MCF 10A (cell line): ENCODE results near the gene PIP5K1A. TPM values are rescaled to one million over a fixed set of nuclear protein-coding genes. Genes with fewer than 3 reads are reported as not detected.

Source experiments
- BruUV-seq: library from RNA; stranded (reverse); fragments of 400-500 nt; replicated peaks from 2 replicates; lab custom pipeline; 2021; lab: Mats Ljungman, UMichigan
- CTCF ChIA-PET: fragments of 300-600 bp; sonication (Branson Sonifier 250); formaldehyde crosslinking; extraction: SDS; loops from one replicate; lab custom pipeline; 2021; ENCODE audit warnings: antibody characterized with exemption, inconsistent platforms; lab: Yijun Ruan, JAX
- POLR2A ChIA-PET: fragments of 300-600, 350-650 bp; sonication (Branson Sonifier 250); formaldehyde crosslinking; extraction: SDS; loops from one replicate; lab custom pipeline; 2020; ENCODE audit warnings: antibody characterized with exemption, inconsistent platforms; lab: Yijun Ruan, JAX
- DNase-seq: peaks from one replicate; pipeline ENCODE4 v3.0.0-alpha.2; 2018; ENCODE audit not compliant: unreplicated experiment
- H3K27ac Mint-ChIP-seq: one replicate; pipeline ENCODE4 v1.8.0; 2022; ENCODE audit warnings: mild to moderate bottlenecking, low read depth, mixed read lengths; ENCODE audit not compliant: unreplicated experiment
- H3K27me3 Mint-ChIP-seq: one replicate; pipeline ENCODE4 v1.8.0; 2022; ENCODE audit warnings: mixed read lengths; ENCODE audit not compliant: insufficient read depth, unreplicated experiment
- H3K36me3 Mint-ChIP-seq: one replicate; pipeline ENCODE4 v1.8.0; 2022; ENCODE audit warnings: mild to moderate bottlenecking, moderate library complexity, mixed read lengths; ENCODE audit not compliant: insufficient read depth, unreplicated experiment
- H3K4me1 Mint-ChIP-seq: one replicate; pipeline ENCODE4 v1.8.0; 2022; ENCODE audit warnings: mixed read lengths; ENCODE audit not compliant: insufficient read depth, unreplicated experiment
- H3K4me3 Mint-ChIP-seq: one replicate; pipeline ENCODE4 v1.8.0; 2022; ENCODE audit warnings: mild to moderate bottlenecking, moderate library complexity, mixed read lengths; ENCODE audit not compliant: unreplicated experiment
- H3K9me3 Mint-ChIP-seq: one replicate; pipeline ENCODE4 v1.8.0; 2022; ENCODE audit warnings: mixed read lengths; ENCODE audit not compliant: unreplicated experiment
- intact Hi-C: fragments of 100-400 bp; cut with micrococcal nuclease; formaldehyde crosslinking; loops from 2 replicates; pipeline ENCODE4 v1.14.1; 2022
- total RNA-seq: library from RNA; stranded (reverse); gene quantifications from 2 replicates; pipeline ENCODE4 v1.2.3, GENCODE V29; 2022
- TF ChIP-seq, protein P1 (sequence below): fragments of 200-600 bp; IDR thresholded peaks from one replicate; pipeline ENCODE4 v1.8.0; 2022; ENCODE audit warnings: antibody characterized with exemption, mild to moderate bottlenecking; ENCODE audit not compliant: unreplicated experiment

PIP5K1A gene
- total RNA-seq, 1 experiment from 2014 or later = 163 TPM

DNA sequence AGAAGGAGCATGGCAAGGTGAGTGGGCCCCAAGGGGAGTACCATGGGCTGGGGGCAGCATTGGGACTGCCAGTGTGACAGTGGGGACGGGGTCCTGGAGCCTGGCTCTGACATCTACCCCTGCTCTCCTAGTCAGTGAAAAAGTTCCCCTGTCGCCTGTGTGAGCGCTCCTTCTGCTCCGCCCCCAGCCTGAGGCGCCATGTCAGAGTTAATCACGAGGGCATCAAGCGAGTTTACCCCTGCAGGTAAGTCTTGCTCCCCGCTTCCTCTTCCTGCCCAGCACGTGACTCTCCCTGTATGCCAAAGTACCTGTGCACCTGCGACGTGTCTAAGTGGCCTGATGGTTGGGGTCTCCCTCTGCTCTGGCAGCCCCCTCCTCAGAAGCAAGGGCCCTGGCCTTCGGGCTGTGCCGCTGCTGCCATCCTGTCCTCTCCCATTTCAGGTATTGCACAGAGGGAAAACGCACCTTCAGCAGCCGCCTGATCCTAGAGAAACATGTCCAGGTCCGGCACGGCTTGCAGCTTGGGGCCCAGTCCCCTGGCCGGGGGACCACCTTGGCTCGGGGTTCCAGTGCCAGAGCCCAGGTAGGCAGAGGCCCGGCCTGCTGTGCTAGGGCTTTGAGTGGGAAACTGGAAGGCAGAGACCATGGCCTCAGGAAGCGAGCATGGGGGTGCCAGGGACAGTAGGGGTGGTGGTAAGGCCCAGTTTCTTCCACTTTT, 91.8 kb downstream of the PIP5K1A start:
- no peaks in the 10 kb centered on the region for H3K4me1 Mint-ChIP-seq
- H3K4me3 Mint-ChIP-seq = no peak overlapping the region
- no peak for DNase-seq
- H3K36me3 Mint-ChIP-seq = peaks cover 93% of the 10 kb centered on the region
- TF ChIP-seq, protein P1, sequence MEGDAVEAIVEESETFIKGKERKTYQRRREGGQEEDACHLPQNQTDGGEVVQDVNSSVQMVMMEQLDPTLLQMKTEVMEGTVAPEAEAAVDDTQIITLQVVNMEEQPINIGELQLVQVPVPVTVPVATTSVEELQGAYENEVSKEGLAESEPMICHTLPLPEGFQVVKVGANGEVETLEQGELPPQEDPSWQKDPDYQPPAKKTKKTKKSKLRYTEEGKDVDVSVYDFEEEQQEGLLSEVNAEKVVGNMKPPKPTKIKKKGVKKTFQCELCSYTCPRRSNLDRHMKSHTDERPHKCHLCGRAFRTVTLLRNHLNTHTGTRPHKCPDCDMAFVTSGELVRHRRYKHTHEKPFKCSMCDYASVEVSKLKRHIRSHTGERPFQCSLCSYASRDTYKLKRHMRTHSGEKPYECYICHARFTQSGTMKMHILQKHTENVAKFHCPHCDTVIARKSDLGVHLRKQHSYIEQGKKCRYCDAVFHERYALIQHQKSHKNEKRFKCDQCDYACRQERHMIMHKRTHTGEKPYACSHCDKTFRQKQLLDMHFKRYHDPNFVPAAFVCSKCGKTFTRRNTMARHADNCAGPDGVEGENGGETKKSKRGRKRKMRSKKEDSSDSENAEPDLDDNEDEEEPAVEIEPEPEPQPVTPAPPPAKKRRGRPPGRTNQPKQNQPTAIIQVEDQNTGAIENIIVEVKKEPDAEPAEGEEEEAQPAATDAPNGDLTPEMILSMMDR = no peak
- intact Hi-C loops = no loop called here
- no peak overlapping the region for H3K27ac Mint-ChIP-seq
- ChIA-PET CTCF (interaction anchor here (3.6 kb wide), 1 partner anchor 11 kb away, joined by 13 read pairs; no protein-coding TSS in a partner anchor), POLR2A (interaction anchor here (0.7 to 1.3 kb wide), 5 partner anchors 10 to 109 kb away, joined by 3 to 6 read pairs (median 3); partner anchors contain the start of genes PSMB4 and SELENBP1)
- no peaks in the 10 kb centered on the region for H3K9me3 Mint-ChIP-seq
- BruUV-seq = no TSS peak
- H3K27me3 Mint-ChIP-seq = no peaks in the 10 kb centered on the region

DNA sequence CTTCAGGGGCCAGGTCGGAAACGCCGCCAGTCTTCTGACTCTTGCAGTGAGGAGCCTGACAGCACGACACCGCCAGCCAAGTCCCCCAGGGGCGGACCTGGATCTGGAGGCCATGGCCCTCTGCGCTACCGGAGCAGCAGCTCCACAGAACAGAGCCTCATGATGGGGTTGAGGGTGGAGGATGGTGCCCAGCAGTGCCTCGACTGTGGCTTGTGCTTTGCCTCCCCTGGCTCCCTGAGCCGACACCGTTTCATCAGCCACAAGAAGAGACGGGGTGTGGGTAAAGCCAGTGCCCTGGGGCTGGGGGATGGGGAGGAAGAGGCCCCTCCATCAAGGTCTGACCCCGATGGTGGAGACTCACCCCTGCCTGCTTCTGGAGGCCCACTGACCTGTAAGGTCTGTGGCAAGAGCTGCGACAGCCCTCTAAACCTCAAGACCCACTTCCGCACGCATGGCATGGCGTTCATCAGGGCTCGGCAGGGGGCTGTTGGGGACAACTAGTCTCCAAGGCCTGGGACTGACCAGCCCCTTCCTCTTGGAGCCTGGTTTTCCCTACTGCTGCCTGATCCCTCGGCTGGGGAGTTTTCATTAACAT, 92.5 kb downstream of the PIP5K1A start:
- no peak for DNase-seq
- Mint-ChIP-seq H3K36me3 (peaks cover 93% of the 10 kb centered on the region), H3K27ac (no peak overlapping the region), H3K4me1 (no peaks in the 10 kb centered on the region), H3K9me3 (no peaks in the 10 kb centered on the region), H3K27me3 (no peaks in the 10 kb centered on the region), H3K4me3 (no peak overlapping the region)
- BruUV-seq = no TSS peak
- TF ChIP-seq, protein P1 = no peak
- intact Hi-C loops = no loop called here
- CTCF ChIA-PET = no interaction called here
- POLR2A ChIA-PET = interaction anchor here (0.9 kb wide), 1 partner anchor 50 kb away, joined by 3 read pairs; no protein-coding TSS in a partner anchor

DNA sequence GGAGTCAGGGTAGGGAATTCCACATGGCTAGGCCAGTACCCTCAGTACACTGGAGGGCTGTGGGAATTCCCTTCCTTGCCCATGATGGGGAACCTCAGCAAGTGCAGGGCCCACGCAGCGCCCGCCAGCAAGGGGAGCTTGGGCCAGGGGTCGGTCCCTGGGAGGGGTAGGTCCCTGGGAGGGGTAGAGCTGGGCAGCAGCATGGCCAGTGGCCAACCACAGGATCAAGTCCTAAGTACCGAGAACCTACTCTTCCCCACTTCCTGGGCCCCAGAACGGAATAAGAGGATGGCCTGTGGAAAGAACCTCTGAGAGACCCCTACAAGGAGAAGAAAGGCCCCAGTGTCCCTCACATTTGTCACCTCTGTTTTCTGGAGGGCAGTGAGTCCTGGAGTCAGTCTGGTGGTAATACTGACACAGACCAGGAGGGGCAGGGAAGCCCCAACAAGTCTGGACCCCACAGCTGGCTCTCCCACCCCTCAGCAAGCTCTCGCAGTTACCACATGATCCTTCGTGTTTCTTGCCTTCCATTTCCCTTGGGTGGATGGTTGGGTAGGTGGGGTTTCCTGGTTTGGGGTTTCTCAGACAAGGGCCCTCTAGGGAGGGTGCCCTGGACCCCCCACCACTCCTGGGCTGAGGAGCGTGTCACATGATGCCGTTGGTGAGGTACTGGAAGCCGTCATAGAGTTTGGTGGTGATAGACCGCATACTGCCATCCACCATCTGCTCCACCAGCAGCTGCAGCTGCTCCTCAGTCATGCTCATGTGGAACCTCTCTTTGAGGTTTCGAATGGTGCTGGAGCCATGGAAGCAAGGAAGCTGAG, 94.1 kb downstream of the PIP5K1A start:
- no peak for DNase-seq
- Mint-ChIP-seq H3K27me3 (no peaks in the 10 kb centered on the region), H3K4me3 (no peak overlapping the region), H3K36me3 (peaks cover 95% of the 10 kb centered on the region), H3K9me3 (no peaks in the 10 kb centered on the region), H3K27ac (no peak overlapping the region), H3K4me1 (no peaks in the 10 kb centered on the region)
- BruUV-seq = TSS peak; percentile 52
- ChIA-PET CTCF (interaction anchor here (0.5 to 27.4 kb wide), 7 partner anchors 8 to 141 kb away, joined by 3 to 566 read pairs (median 4); no protein-coding TSS in a partner anchor), POLR2A (interaction anchor here (0.7 to 6.3 kb wide), 9 partner anchors 8 to 125 kb away, joined by 3 to 39 read pairs (median 4); partner anchors contain the start of genes PI4KB and PSMB4)
- TF ChIP-seq, protein P1 = no peak
- intact Hi-C loops = no loop called here
